GM12878 (cell line): ENCODE measurements around the gene PALLD. TPM values are rescaled to one million over a fixed set of nuclear protein-coding genes. Genes with fewer than 3 reads are reported as not detected.
A peak's percentile ranks its signal among the peaks of the same experiment; 100 is the strongest.

Source experiments
- ATAC-seq: fragments of 200-7000 bp; cut with Tn5 transposase; 3 replicates; pipeline ENCODE4 v1.9.1; 2020; ENCODE audit warnings: mild to moderate bottlenecking, moderate library complexity
- BruUV-seq: library from RNA; stranded (reverse); fragments of 400-500 nt; replicated peaks from 2 replicates; lab custom pipeline; 2021; lab: Mats Ljungman, UMichigan
- CTCF ChIA-PET: fragments of 300-600 bp; sonication (Branson Sonifier 250); formaldehyde crosslinking; extraction: SDS; loops from one replicate; lab custom pipeline; 2021; ENCODE audit warnings: inconsistent platforms; lab: Yijun Ruan, JAX
- POLR2A ChIA-PET: fragments of 350-600 bp; formaldehyde crosslinking; extraction: SDS; loops from one replicate; lab custom pipeline; 2021; ENCODE audit warnings: inconsistent platforms; lab: Charles Lee
- RAD21 ChIA-PET: fragments of 300-600 bp; sonication (Branson Sonifier 250); formaldehyde crosslinking; loops from one replicate; lab custom pipeline; 2023; ENCODE audit warnings: antibody characterized with exemption; ENCODE audit not compliant: unreplicated experiment; lab: Charles Lee
- SMC1A ChIA-PET: fragments of 300-600 bp; sonication (Branson Sonifier 250); formaldehyde crosslinking; loops from one replicate; lab custom pipeline; 2023; ENCODE audit not compliant: unreplicated experiment, uncharacterized antibody; lab: Charles Lee
- DNase-seq: peaks from one replicate; pipeline ENCODE4 v3.0.0-alpha.2; 2011; ENCODE audit warnings: low read depth, low spot score
- FAIRE-seq: peaks from 3 replicates; lab custom pipeline; 2011; peaks lifted over from hg19 to GRCh38; lab: Jason Lieb, UNC
- H2AFZ ChIP-seq: 2 replicates; pipeline ENCODE4 v1.6.0; 2011; ENCODE audit warnings: low read depth, low read length, control low read depth; ENCODE audit not compliant: control insufficient read depth
- H3K27ac ChIP-seq: 2 replicates; pipeline ENCODE4 v1.5.1; 2011; ENCODE audit warnings: control low read depth; ENCODE audit not compliant: control insufficient read depth, insufficient read depth
- H3K27me3 ChIP-seq, 2 experiments: replicated peaks in 1 of 2; 2 replicates each; pipeline versions ENCODE4 v1.6.0 to v1.6.1; 2011; ENCODE audit warnings: low read length in 1 of 2; ENCODE audit not compliant: control insufficient read depth in 2 of 2, insufficient read depth in 2 of 2
- H3K36me3 ChIP-seq, 2 experiments: 2 replicates each; pipeline ENCODE4 v1.5.1; 2011; ENCODE audit warnings: low read length in 1 of 2; ENCODE audit not compliant: control insufficient read depth in 2 of 2, insufficient read depth in 2 of 2
- H3K4me1 ChIP-seq: 2 replicates; pipeline ENCODE4 v1.6.1; 2011; ENCODE audit warnings: mild to moderate bottlenecking, low read length, moderate library complexity, mixed read lengths; ENCODE audit not compliant: control insufficient read depth, insufficient read depth
- H3K4me2 ChIP-seq: 2 replicates; pipeline ENCODE4 v1.6.0; 2011; ENCODE audit warnings: control low read depth; ENCODE audit not compliant: control insufficient read depth, insufficient read depth
- H3K4me3 ChIP-seq: fragments of 200-600 bp; sonication (generic); 2 replicates; pipeline ENCODE4 v1.5.1; 2016
- H3K79me2 ChIP-seq: 2 replicates; pipeline ENCODE4 v1.6.0; 2011; ENCODE audit warnings: low read length; ENCODE audit not compliant: control insufficient read depth, insufficient read depth
- H3K9ac ChIP-seq: 2 replicates; pipeline ENCODE4 v1.8.0; 2011; ENCODE audit warnings: low read length, control low read depth, mixed read lengths; ENCODE audit not compliant: control insufficient read depth, insufficient read depth
- H3K9me3 ChIP-seq: replicated peaks from 3 replicates; pipeline ENCODE4 v1.5.1; 2011; ENCODE audit warnings: mild to moderate bottlenecking, low read length; ENCODE audit not compliant: control insufficient read depth, insufficient read depth
- H4K20me1 ChIP-seq: 2 replicates; pipeline ENCODE4 v1.6.0; 2011; ENCODE audit not compliant: control insufficient read depth, insufficient read depth
- BMI1 ChIP-seq: fragments of 450-650 bp; IDR thresholded peaks from 2 replicates; pipeline ENCODE4 v1.6.1; 2016; ENCODE audit warnings: mild to moderate bottlenecking, moderate library complexity, borderline replicate concordance
- CBX5 ChIP-seq: sonication (generic); IDR thresholded peaks from 2 replicates; pipeline ENCODE4 v1.6.1; 2016; ENCODE audit warnings: low read depth, moderate library complexity, mild to moderate bottlenecking, inconsistent platforms
- EP300 ChIP-seq, 2 experiments: fragments of 150-350 bp in 1 of 2; IDR thresholded peaks; 2 replicates each; pipeline ENCODE4 v1.6.1; 2011 to 2012; ENCODE audit warnings: low read depth in 2 of 2, low read length in 2 of 2, borderline replicate concordance in 1 of 2, improper control_type of control experiment in 1 of 2, inconsistent platforms in 1 of 2; ENCODE audit not compliant: control insufficient read depth in 1 of 2
- EZH2 ChIP-seq: IDR thresholded peaks from 2 replicates; pipeline ENCODE4 v1.6.1; 2012; ENCODE audit warnings: low read depth, mild to moderate bottlenecking, control low read depth, inconsistent platforms, low read length, borderline replicate concordance; ENCODE audit not compliant: control insufficient read depth
- IRF4 ChIP-seq: IDR thresholded peaks from 2 replicates; pipeline ENCODE4 v1.6.1; 2011; ENCODE audit warnings: low read depth, low read length
- IRF5 ChIP-seq: fragments of 450-650 bp; IDR thresholded peaks from 2 replicates; pipeline ENCODE4 v1.6.1; 2017; ENCODE audit warnings: borderline replicate concordance
- MTA2 ChIP-seq: fragments of 450-650 bp; IDR thresholded peaks from 2 replicates; pipeline ENCODE4 v1.6.1; 2016; ENCODE audit warnings: low read depth, mild to moderate bottlenecking, moderate library complexity
- NR2C2 ChIP-seq: IDR thresholded peaks from 2 replicates; pipeline ENCODE4 v1.6.1; 2011; ENCODE audit warnings: borderline replicate concordance, low read depth; ENCODE audit not compliant: control insufficient read depth, insufficient read length
- SREBF1 ChIP-seq: IDR thresholded peaks from 2 replicates; pipeline ENCODE4 v1.6.1; 2012; ENCODE audit warnings: mild to moderate bottlenecking, low read length
- ZBTB11 ChIP-seq: fragments of 450-650 bp; formaldehyde crosslinking; IDR thresholded peaks from 2 replicates; pipeline ENCODE4 v1.5.0; 2022; ENCODE audit warnings: mild to moderate bottlenecking, missing genetic modification characterization
- WGBS: methylation state at CpG from one replicate; pipeline ENCODE4 v1.1.6; 2016; ENCODE audit warnings: low lambda C conversion rate; ENCODE audit not compliant: insufficient replicate concordance, insufficient coverage; ENCODE audit errors: missing lambda C conversion rate; 5-methylcytosine and 5-hydroxymethylcytosine counted together
- in situ Hi-C: fragments of 300-500 bp; cut with MboI; formaldehyde crosslinking; loops from 9 replicates; pipeline ENCODE4 v1.14.3; 2018; ENCODE audit warnings: mixed read lengths
- intact Hi-C: fragments of 100-400 bp; cut with micrococcal nuclease; formaldehyde crosslinking; loops from one replicate; pipeline ENCODE4 v1.14.2; 2022; ENCODE audit not compliant: unreplicated experiment
- polyA plus RNA-seq, 11 experiments: library from polyadenylated mRNA; depleted of rRNA in 4 of 11; unstranded in 6 of 11; stranded (reverse) in 5 of 11; fragments of >200 nt; fragmentation: Nextera tagmentation in 4 of 11; fragmentation: Illumina TruSeq in 1 of 11; extraction: Ambion mirVana in 4 of 11; extraction: Trizol in 1 of 11; gene quantifications; 1 replicate in 1 of 11; 2 replicates in 10 of 11; pipeline versions ENCODE4 v1.2.1 to v1.2.3, GENCODE V29; 2011 to 2016; ENCODE audit warnings: inconsistent platforms in 2 of 11, missing spikeins in 2 of 11, low read depth in 1 of 11
- total RNA-seq, 4 experiments: library from RNA; depleted of rRNA in 3 of 4; stranded (reverse); fragments of >200 nt in 3 of 4; fragmentation: Illumina TruSeq in 1 of 4; extraction: Trizol in 1 of 4; gene quantifications; 2 replicates each; pipeline versions ENCODE4 v1.2.1 to v1.2.3, GENCODE V29; 2013 to 2021

Gene PALLD
- total and polyA plus RNA-seq, 10 of the 15 experiments (the other 5 are each of a cell fraction or from before 2014, with no cell fraction given) = 1.0 to 7.7 (median 1.7) TPM

- TF ChIP-seq ZBTB11 (no peak), IRF5 (no peak)
These were observed 228.0 kb downstream of the PALLD start (continued) for GRCh38 chr4:168724686-168725411.

GRCh38 chr4:168725930-168726329, 229.1 kb downstream of the PALLD start:
- no peak overlapping the region for H3K4me2 ChIP-seq
- H3K9me3 ChIP-seq = no peaks in the 10 kb centered on the region; the same call in 2 of the 3 replicates
- ChIA-PET SMC1A (interaction anchor here (0.8 to 1.9 kb wide), 6 partner anchors 9 to 114 kb away, joined by 3 to 14 read pairs (median 4); no protein-coding TSS in a partner anchor), POLR2A (interaction anchor here (0.6 to 1.5 kb wide), 3 partner anchors 8 to 55 kb away, joined by 3 to 5 read pairs (median 4); no protein-coding TSS in a partner anchor), CTCF (interaction anchor here (0.6 to 3.2 kb wide), 3 partner anchors 14 to 270 kb away, joined by 3 to 30 read pairs (median 3); no protein-coding TSS in a partner anchor), RAD21 (interaction anchor here (0.6 to 3.2 kb wide), 7 partner anchors 9 to 654 kb away, joined by 3 to 23 read pairs (median 3); no protein-coding TSS in a partner anchor)
- intact Hi-C loops (loop anchor here (5.0 kb wide), 1 partner anchor 106 kb away; no protein-coding TSS in a partner anchor), in situ Hi-C loops (no loop called here)
- H3K9ac ChIP-seq = no peak overlapping the region
- no peak overlapping the region for H3K27ac ChIP-seq
- H2AFZ ChIP-seq = no peak overlapping the region
- no peak for DNase-seq
- H4K20me1 ChIP-seq = no peaks in the 10 kb centered on the region
- ATAC-seq = peak; percentile 10
- no peaks in the 10 kb centered on the region for H3K36me3 ChIP-seq
- H3K79me2 ChIP-seq = no peaks in the 10 kb centered on the region
- FAIRE-seq = no peak
- WGBS = 5% methylated on average over 1 of the region's 1 CpG
- no peaks in the 10 kb centered on the region for H3K27me3 ChIP-seq
- no peaks in the 10 kb centered on the region for H3K4me1 ChIP-seq
- H3K4me3 ChIP-seq = no peak overlapping the region
- BruUV-seq = no TSS peak
- TF ChIP-seq IRF4 = no peak
- TF ChIP-seq MTA2 = peak; percentile 87
- TF ChIP-seq EP300 (IDR thresholded peaks at IDR 0.05; ENCODE audit: borderline replicate concordance in 1 of 2, control insufficient read depth in 1 of 2, low read depth in 2 of 2, low read length in 2 of 2) = 0 out of 4 replicates have a peak, but pooled peaks of 1 of the 2 experiments have one; percentile 13
- no peak for TF ChIP-seq EZH2
- TF ChIP-seq BMI1 = 0 out of 2 replicates have a peak, but pooled peaks have one; percentile 21
- no peak for TF ChIP-seq CBX5
- no peak for TF ChIP-seq NR2C2
- no peak for TF ChIP-seq SREBF1
